Osteoblast (primary cell): Measurements from ENCODE around the gene HYAL2. TPM values are rescaled to one million over a fixed set of nuclear protein-coding genes. Genes with fewer than 3 reads are reported as not detected.
A peak's percentile ranks its signal among the peaks of the same experiment; 100 is the strongest.

Experiments used
- DNase-seq: peaks from one replicate; pipeline ENCODE4 v3.0.0; 2011; ENCODE audit warnings: low spot score, mixed read lengths; ENCODE audit not compliant: insufficient read length; ENCODE audit errors: missing footprints
- H2AFZ ChIP-seq: 2 replicates; pipeline ENCODE4 v1.6.0; 2011; ENCODE audit warnings: mild to moderate bottlenecking, low read length
- H3K27ac ChIP-seq: 2 replicates; pipeline ENCODE4 v1.5.1; 2011; ENCODE audit warnings: mild to moderate bottlenecking, low read depth, low read length, moderate library complexity
- H3K27me3 ChIP-seq: 2 replicates; pipeline ENCODE4 v1.6.0; 2012; ENCODE audit warnings: mild to moderate bottlenecking, control low read depth, inconsistent platforms, low read length, moderate library complexity; ENCODE audit not compliant: insufficient read depth
- H3K36me3 ChIP-seq: 2 replicates; pipeline ENCODE4 v1.5.1; 2011; ENCODE audit warnings: mild to moderate bottlenecking, low read length, control low read depth, moderate library complexity; ENCODE audit not compliant: insufficient read depth
- H3K4me1 ChIP-seq: 2 replicates; pipeline ENCODE4 v1.5.1; 2011; ENCODE audit warnings: mild to moderate bottlenecking, low read length, control low read depth, moderate library complexity; ENCODE audit not compliant: insufficient read depth
- H3K4me2 ChIP-seq: 2 replicates; pipeline ENCODE4 v1.6.0; 2011; ENCODE audit warnings: mild to moderate bottlenecking, low read length; ENCODE audit not compliant: insufficient read depth
- H3K4me3 ChIP-seq: fragments of 200-600 bp; sonication (generic); 3 replicates; pipeline ENCODE4 v1.5.1; 2012; ENCODE audit warnings: mild to moderate bottlenecking, low read length, inconsistent platforms; ENCODE audit not compliant: insufficient read depth
- H3K79me2 ChIP-seq: 2 replicates; pipeline ENCODE4 v1.6.0; 2012; ENCODE audit warnings: mild to moderate bottlenecking, low read length, control low read depth, inconsistent platforms; ENCODE audit not compliant: insufficient read depth
- H3K9me3 ChIP-seq: 2 replicates; pipeline ENCODE4 v1.5.1; 2011; ENCODE audit warnings: low read depth, low read length, control low read depth
- H4K20me1 ChIP-seq: 2 replicates; pipeline ENCODE4 v1.6.0; 2012; ENCODE audit warnings: mild to moderate bottlenecking, low read length, control low read depth; ENCODE audit not compliant: insufficient read depth
- total RNA-seq: library from RNA; depleted of rRNA; stranded (reverse); fragments of >200 nt; gene quantifications from 2 replicates; pipeline ENCODE4 v1.2.3, GENCODE V29; 2012
- TF ChIP-seq, protein P1 (sequence below): IDR thresholded peaks from 2 replicates; pipeline ENCODE4 v1.5.1; 2011; ENCODE audit warnings: mild to moderate bottlenecking, low read depth, low read length, moderate library complexity; ENCODE audit errors: extremely low read depth

Gene HYAL2
- total RNA-seq, 1 donor: 32.9 TPM

DNA sequence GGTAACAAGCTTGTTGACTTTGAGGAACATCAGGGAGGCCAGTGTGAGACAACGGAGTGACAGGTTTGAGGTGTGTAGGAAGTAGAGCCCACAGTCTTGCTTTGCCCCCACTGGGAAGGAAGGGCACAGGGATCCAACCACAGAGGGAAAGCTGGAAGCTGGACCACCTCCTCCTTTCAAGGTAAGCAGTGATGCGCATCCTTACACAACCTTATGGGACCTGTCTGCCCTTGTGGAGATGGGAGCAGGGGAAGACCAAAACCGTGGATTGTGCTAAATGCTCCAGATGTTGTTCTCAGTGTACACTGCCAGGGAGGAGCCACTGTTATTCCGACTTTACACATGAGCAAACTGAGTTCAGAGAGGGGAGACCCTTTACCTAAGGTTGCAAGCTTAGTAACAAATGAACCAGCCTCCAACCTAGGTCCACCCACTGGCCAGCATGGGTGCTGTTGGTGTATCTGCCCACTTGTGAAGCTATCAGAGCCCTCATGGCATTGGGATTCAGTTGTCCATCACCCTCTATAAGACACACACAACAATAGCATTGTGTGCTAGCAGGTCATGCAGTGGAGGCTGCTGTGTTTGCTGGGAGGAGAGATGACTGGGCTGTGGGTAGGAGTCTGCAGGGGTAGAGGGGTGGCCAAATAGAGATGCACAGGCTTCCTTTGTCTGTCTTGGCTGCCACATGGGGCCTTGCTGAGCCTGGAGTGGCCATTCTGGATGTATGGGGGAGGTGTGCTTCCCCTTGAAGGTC, 44.2 kb downstream of the HYAL2 start:
- Histone ChIP-seq H2AFZ (no peak overlapping the region), H3K4me3 (no peak overlapping the region), H3K4me2 (no peak overlapping the region), H3K4me1 (no peaks in the 10 kb centered on the region), H3K36me3 (no peaks in the 10 kb centered on the region), H3K9me3 (no peaks in the 10 kb centered on the region), H4K20me1 (no peaks in the 10 kb centered on the region), H3K27ac (no peak overlapping the region), H3K27me3 (no peaks in the 10 kb centered on the region), H3K79me2 (no peaks in the 10 kb centered on the region)
- peak; percentile 85 for DNase-seq
- TF ChIP-seq, protein P1, sequence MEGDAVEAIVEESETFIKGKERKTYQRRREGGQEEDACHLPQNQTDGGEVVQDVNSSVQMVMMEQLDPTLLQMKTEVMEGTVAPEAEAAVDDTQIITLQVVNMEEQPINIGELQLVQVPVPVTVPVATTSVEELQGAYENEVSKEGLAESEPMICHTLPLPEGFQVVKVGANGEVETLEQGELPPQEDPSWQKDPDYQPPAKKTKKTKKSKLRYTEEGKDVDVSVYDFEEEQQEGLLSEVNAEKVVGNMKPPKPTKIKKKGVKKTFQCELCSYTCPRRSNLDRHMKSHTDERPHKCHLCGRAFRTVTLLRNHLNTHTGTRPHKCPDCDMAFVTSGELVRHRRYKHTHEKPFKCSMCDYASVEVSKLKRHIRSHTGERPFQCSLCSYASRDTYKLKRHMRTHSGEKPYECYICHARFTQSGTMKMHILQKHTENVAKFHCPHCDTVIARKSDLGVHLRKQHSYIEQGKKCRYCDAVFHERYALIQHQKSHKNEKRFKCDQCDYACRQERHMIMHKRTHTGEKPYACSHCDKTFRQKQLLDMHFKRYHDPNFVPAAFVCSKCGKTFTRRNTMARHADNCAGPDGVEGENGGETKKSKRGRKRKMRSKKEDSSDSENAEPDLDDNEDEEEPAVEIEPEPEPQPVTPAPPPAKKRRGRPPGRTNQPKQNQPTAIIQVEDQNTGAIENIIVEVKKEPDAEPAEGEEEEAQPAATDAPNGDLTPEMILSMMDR: no peak

DNA sequence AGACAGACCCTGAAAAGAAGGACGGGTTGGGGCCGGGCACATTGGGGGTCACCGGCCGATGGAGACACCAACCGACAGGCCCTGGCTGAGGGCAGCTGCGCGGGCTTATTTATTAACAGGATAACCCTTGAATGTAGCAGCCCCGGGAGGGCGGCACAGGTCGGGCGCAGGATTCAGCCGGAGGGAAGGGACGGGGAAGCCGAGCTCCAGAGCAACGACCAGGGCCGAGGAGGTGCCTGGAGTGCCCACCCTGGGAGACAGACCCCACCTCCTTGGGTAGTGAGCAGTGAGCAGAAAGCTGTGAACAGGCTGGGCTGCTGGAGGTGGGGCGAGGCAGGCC, 45.8 kb downstream of the HYAL2 start:
- no peaks in the 10 kb centered on the region for H3K27me3 ChIP-seq
- H3K4me3 ChIP-seq: no peak overlapping the region
- no peaks in the 10 kb centered on the region for H4K20me1 ChIP-seq
- H3K27ac ChIP-seq: no peak overlapping the region
- H2AFZ ChIP-seq: no peak overlapping the region
- no peaks in the 10 kb centered on the region for H3K9me3 ChIP-seq
- H3K4me2 ChIP-seq: no peak overlapping the region
- DNase-seq: peak; percentile 80
- no peaks in the 10 kb centered on the region for H3K36me3 ChIP-seq
- H3K4me1 ChIP-seq: no peaks in the 10 kb centered on the region
- TF ChIP-seq, protein P1: no peak
- no peaks in the 10 kb centered on the region for H3K79me2 ChIP-seq

DNA sequence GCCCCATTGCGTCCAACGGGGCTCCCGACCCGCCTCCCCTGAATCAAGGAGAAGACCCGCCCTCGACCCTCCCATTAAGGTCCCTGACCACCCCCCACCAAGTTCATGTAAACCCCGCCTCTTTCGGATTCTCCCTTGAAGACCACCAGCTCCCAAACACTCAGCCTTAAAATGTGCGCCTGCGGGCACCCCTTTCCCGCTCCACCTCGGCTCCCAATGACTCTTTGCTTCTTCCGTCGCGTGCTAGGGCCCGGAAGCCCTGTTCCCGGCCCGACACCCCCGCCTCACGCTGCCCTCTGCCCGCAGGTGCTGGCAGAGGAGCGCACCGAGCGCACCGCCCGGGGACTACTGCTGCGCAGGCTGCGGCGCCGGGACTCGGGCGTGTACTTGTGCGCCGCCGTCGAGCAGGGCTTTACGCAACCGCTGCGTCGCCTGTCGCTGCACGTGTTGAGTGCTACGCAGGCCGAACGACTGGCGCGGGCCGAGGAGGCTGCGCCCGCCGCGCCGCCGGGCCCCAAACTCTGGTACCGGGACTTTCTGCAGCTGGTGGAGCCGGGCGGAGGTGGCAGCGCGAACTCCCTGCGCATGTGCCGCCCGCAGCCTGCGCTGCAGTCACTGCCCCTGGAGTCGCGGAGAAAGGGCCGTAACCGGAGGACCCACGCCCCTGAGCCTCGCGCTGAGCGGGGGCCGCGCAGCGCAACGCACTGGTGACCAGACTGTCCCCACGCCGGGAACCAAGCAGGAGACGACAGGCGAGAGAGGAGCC, 46.4 kb downstream of the HYAL2 start:
- Histone ChIP-seq H3K4me3 (no peak overlapping the region), H3K79me2 (no peaks in the 10 kb centered on the region), H3K27me3 (no peaks in the 10 kb centered on the region), H3K27ac (no peak overlapping the region), H3K9me3 (no peaks in the 10 kb centered on the region), H3K36me3 (no peaks in the 10 kb centered on the region), H3K4me1 (no peaks in the 10 kb centered on the region), H2AFZ (no peak overlapping the region), H3K4me2 (no peak overlapping the region), H4K20me1 (no peaks in the 10 kb centered on the region)
- DNase-seq: peak; percentile 66
- TF ChIP-seq, protein P1: no peak
